ENCODE data around the gene ACTA2.

ACTA2 gene

DNA sequence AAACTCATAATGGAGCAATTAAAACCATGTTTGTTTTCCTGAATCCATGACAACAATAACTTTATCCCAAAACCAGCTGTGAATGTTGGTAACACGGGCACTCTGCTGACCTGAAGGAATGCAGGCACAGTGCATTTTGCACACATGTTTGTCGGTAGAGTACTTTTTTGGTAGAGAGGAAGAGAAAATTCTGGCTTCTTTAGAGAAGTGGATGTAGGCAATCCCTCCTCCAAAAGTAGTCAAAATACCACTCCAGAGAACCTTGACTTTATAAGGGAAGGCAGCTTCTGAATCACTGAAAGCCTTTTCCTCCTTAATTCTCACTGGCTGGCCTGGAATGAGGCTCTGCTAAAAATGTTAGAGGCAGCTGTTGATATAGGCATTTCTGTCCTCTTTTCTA is 15.8 kb upstream of the ACTA2 start:
- TF ChIP-seq, protein P1, sequence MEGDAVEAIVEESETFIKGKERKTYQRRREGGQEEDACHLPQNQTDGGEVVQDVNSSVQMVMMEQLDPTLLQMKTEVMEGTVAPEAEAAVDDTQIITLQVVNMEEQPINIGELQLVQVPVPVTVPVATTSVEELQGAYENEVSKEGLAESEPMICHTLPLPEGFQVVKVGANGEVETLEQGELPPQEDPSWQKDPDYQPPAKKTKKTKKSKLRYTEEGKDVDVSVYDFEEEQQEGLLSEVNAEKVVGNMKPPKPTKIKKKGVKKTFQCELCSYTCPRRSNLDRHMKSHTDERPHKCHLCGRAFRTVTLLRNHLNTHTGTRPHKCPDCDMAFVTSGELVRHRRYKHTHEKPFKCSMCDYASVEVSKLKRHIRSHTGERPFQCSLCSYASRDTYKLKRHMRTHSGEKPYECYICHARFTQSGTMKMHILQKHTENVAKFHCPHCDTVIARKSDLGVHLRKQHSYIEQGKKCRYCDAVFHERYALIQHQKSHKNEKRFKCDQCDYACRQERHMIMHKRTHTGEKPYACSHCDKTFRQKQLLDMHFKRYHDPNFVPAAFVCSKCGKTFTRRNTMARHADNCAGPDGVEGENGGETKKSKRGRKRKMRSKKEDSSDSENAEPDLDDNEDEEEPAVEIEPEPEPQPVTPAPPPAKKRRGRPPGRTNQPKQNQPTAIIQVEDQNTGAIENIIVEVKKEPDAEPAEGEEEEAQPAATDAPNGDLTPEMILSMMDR (IDR thresholded peaks at IDR 0.05; ENCODE audit: extremely low read depth, insufficient read depth, missing control alignments): no peak
- no peak for DNase-seq (ENCODE audit: low spot score)
- in situ Hi-C loops (cut with MboI; ENCODE audit: low pct_unique_long_range_greater_than_20kb, low sequenced_read_pairs, unreplicated experiment): no loop called here

- DNase-seq (ENCODE audit: low spot score): no peak
- TF ChIP-seq, protein P1 (IDR thresholded peaks at IDR 0.05; ENCODE audit: extremely low read depth, insufficient read depth, missing control alignments): no peak
- in situ Hi-C loops (cut with MboI; ENCODE audit: low pct_unique_long_range_greater_than_20kb, low sequenced_read_pairs, unreplicated experiment): no loop called here
Measured at GRCh38 chr10:88966797-88967196, 14.2 kb upstream of the ACTA2 start.

DNA sequence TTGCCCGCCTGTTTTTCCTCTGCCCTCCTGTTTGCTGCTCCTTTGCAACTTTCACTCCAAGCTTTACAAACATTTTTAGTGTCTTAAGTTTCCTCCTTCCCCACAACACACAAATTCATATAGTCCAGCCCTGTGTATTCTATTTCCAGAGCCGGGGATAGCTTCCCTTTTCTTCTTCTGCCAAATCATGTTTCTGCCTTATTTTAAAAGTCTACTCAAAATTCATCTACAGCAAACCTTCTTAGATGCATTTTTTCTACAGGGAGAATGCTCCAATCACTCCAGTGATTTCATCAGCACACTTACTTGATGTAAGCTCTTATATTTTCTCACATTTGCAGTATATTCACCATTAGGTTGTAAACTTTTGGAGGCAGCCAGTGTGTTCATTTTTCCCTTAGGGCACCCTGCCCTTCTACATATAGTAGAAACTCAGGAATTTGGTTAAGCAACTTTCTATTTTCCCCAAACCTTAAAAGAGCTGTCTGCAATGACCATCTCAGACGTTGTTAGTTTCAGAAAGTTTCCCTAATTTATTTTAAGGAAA is 12.4 kb upstream of the ACTA2 start:
- in situ Hi-C loops (cut with MboI; ENCODE audit: low pct_unique_long_range_greater_than_20kb, low sequenced_read_pairs, unreplicated experiment): no loop called here
- DNase-seq (ENCODE audit: low spot score): no peak
- TF ChIP-seq, protein P1 (IDR thresholded peaks at IDR 0.05; ENCODE audit: extremely low read depth, insufficient read depth, missing control alignments): no peak

- TF ChIP-seq, protein P1 (IDR thresholded peaks at IDR 0.05; ENCODE audit: extremely low read depth, insufficient read depth, missing control alignments): no peak
- in situ Hi-C loops (cut with MboI; ENCODE audit: low pct_unique_long_range_greater_than_20kb, low sequenced_read_pairs, unreplicated experiment): no loop called here
- no peak for DNase-seq (ENCODE audit: low spot score)
Measured at GRCh38 chr10:88964360-88964759, 11.8 kb upstream of the ACTA2 start.

DNA sequence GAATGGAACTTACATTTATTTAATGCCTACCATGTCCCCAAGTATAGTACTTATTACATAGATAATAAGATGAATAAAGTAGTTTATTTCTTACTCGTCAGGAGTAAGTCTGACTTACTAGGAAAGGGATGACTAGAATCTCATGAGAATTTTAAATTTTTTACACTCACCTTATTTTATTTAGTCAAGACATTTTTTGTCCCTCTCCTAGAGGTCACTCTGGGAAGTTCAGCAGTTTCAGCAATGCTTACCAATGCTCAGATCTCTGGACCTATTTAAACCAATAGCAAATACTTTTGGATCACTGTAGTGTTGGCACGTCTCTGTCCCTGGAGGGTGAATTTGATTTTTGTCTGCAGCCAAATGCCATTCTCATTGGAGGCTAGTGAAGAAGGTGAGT is 10.7 kb upstream of the ACTA2 start:
- in situ Hi-C loops (cut with MboI; ENCODE audit: low pct_unique_long_range_greater_than_20kb, low sequenced_read_pairs, unreplicated experiment): no loop called here
- TF ChIP-seq, protein P1 (IDR thresholded peaks at IDR 0.05; ENCODE audit: extremely low read depth, insufficient read depth, missing control alignments): no peak
- DNase-seq (ENCODE audit: low spot score): no peak

- TF ChIP-seq, protein P1 (IDR thresholded peaks at IDR 0.05; ENCODE audit: extremely low read depth, insufficient read depth, missing control alignments): no peak
- no peak for DNase-seq (ENCODE audit: low spot score)
- in situ Hi-C loops (cut with MboI; ENCODE audit: low pct_unique_long_range_greater_than_20kb, low sequenced_read_pairs, unreplicated experiment): no loop called here
Measured at GRCh38 chr10:88962336-88962735, 9.8 kb upstream of the ACTA2 start.

DNA sequence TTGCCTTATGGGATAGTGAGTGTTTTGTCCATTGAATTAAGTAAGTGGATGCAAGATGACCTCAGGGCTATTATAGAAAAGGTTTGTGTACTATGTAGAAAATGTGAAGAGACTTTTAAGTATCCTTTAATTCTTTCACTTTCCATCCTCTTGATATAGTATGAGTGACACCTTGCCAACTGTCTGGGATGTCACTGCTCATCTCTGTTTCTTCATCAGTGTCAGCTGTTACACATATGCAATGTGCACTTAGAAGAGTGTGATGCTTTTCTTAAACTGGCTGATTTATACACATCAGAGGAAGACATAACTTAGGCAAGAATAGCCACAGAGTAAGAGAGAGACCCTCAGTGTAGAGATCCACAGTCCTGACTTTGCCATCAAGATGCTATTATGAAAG is 8.7 kb upstream of the ACTA2 start:
- in situ Hi-C loops (cut with MboI; ENCODE audit: low pct_unique_long_range_greater_than_20kb, low sequenced_read_pairs, unreplicated experiment): no loop called here
- no peak for DNase-seq (ENCODE audit: low spot score)
- TF ChIP-seq, protein P1 (IDR thresholded peaks at IDR 0.05; ENCODE audit: extremely low read depth, insufficient read depth, missing control alignments): no peak
